LHCN-M2 (cell line): ENCODE results near the gene CDC14A. TPM values are rescaled to one million over a fixed set of nuclear protein-coding genes. Genes with fewer than 3 reads are reported as not detected.
"Not testable (repeated sequence)": the region's sequence is repeated elsewhere in the genome, so short reads cannot be mapped to it uniquely, and the experiment has no call there.

Experiments
- DNase-seq: peaks from one replicate; pipeline ENCODE4 v3.0.0-alpha.2; 2012; ENCODE audit warnings: low read depth
- total RNA-seq: library from RNA; depleted of rRNA; stranded (reverse); fragments of >200 nt; gene quantifications from 2 replicates; pipeline ENCODE4 v1.2.3, GENCODE V29; 2014

Gene CDC14A
- total RNA-seq, 1 experiment from 2014 or later = 6.7 TPM

DNA sequence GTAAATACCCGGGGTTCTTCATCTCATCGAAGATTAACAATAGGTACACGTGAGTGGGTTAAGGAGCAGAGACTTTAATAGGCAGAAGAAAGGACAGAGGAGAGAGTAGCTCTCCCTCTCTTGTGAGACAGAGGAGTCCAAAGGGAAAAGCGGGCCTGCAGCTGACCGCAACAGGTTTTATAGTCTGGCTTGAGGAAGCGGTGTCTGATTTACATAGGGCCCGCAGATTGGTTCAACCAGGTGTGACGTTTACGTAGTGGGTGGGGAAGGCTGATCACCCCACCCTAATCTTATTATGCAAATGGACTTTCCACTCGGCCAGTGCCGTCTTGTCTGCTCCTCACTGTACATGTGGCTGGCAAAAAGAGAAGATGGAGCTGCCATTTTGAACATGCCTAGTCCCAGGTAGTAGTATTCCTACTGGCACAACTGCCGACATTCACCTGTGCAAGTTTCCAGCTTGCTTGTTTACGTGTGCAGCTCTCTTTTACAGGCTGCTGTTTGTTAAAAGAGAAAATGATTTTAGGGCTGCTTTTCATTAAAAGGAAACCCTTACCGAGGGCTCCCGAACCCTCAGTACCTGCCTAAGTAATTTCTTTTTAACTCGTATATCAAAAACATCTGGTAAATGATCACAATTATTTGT lies 10.6 kb downstream of the CDC14A start:
- no peak for DNase-seq

- DNase-seq = no peak
Observed at GRCh38 chr1:100363831-100364230, 11.5 kb downstream of the CDC14A start.

DNA sequence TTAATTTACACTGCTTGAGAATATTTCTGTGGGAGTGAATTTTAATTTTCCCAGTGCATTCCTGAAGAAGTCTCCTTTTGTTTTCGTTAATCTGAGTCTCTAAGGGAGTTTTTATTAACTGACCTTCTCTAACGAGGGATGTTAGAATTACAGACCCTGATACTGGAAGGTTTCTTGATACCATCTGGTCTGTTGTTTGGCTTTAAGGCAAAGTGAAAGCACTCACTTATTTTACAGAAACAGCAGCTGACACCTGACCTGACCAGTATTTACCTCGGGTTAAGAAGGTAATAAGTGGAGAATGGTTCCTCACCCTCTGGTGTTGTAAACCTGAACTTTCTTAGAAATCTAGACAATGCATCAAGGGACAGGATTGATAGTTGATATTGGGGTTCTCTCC lies 12.4 kb downstream of the CDC14A start:
- no peak for DNase-seq

DNA sequence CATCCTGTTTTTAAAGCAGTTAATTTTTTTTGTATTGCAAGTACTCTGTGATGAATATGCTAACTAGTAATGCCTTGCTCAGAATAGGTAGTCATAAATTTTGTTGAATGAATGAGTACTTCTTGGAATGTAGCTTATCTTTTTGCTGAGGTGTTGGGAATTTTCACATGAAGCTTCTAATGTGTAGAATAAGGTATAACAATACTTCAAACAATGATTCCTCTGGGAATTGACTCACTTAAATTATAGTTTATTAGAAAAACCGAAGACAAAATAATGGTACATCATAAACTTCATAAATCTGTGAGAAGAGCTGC lies 13.9 kb downstream of the CDC14A start:
- DNase-seq = no peak

DNA sequence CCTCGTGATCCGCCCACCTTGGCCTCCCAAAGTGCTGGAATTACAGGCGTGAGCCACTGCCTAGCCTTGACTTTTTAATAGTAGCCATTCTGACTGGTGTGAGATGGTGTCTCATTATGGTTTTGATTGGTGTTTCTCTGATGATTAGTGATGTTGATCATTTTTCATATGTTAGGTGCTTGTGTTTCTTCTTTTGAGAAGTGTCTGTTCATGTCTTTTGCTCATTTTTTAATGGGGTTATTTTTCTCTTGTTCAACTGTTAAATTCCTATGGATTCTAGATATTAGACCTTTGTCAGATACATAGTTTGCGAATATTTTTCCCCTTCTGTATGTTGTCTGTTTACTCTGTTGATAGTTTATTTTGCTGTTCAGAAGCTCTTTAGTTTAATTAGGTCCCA lies 17.0 kb downstream of the CDC14A start:
- not testable (repeated sequence) for DNase-seq

- not testable (repeated sequence) for DNase-seq
Observed at GRCh38 chr1:100373953-100374352, 21.6 kb downstream of the CDC14A start.

- DNase-seq = not testable (repeated sequence)
Observed at GRCh38 chr1:100376890-100377289, 24.6 kb downstream of the CDC14A start.

DNA sequence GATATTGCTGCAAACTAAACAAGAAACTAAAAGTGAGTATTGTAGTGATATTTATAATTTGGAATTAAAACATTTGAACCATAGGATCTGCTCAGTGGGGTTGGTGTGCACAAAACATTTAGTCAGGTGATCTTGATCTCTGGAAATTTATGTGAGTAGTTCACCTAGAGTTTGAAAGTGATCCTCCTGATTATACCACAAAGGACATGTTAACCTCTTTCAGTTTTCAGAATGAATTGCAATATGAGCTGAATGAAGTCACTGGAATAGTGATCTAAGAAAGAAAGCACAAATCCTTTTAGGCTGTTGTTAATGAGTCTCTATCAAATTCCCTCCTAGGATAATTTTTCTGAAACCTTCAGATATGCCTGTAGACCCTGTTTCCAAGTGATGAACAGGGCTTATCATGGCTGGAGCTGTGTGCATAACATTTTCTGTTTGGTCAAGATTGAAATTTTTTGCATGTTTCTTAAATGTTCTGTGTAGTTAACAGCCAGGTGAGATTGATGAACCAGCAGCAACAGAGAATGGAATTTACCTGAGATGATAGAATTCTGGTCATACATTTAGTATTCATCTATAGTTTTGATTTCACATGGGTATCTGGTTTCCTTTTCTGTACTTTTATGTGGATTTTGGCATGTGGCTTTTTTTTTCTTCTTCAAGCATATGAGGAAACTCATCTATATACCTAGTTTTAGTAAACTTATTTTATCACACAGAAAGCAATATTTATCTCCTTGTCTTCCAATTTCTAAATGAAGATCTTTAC lies 25.5 kb downstream of the CDC14A start:
- no peak for DNase-seq

DNA sequence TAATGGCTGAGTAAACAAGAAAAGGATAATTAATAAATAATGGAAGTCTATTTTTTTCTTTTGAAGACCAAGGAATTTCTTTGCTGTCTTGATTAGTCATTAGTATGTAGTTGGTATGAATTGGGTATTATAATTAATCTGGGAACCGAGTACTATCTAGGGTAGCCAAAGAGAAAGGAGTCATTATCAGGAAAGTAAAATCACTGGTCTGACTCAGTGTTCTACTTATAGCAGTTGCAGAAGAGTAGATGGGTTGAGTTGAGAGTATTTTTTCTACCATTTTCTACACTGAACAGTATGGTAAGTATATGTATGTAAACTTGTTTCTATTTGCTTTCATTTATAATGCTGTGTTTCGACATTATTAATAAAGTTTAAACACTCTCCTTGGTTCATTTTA lies 26.6 kb downstream of the CDC14A start:
- no peak for DNase-seq

DNA sequence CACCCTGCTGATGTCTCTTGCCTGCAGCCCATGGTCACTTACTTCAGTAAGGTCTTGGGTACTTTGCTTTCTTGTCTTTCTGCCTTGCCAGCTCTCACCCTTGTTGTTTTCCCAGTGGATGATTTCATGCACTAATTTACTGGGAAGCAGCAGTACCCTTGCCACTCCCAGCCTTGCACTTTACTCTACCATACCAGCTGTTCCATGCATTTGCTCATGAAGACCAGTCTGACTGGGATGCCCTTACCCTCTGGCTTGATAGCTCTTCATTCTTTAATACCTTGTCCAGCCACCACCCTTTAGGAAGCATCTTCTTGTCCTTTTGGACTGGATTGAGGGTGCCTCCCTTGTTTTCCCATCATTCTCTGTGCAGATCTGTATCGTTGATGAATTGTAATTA lies 28.3 kb downstream of the CDC14A start:
- no peak for DNase-seq

DNA sequence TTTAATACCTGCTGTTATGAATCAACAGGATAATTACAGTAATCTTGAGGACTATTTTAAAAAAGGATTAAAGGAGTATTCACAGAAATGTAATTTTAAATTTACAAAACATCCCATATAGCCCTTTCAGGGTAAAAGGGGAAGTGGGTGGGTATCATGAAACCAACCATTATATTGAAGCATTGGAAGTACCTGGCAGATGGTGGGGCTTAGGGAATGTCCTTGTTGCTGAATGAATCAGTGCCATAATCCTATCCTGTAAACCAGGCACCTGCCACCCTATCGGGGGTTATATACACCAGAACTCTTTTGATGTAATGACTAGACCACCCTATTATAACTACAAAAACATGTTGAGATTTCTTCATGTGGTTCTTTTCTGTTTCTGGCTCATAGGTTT lies 30.4 kb downstream of the CDC14A start:
- DNase-seq = no peak

DNA sequence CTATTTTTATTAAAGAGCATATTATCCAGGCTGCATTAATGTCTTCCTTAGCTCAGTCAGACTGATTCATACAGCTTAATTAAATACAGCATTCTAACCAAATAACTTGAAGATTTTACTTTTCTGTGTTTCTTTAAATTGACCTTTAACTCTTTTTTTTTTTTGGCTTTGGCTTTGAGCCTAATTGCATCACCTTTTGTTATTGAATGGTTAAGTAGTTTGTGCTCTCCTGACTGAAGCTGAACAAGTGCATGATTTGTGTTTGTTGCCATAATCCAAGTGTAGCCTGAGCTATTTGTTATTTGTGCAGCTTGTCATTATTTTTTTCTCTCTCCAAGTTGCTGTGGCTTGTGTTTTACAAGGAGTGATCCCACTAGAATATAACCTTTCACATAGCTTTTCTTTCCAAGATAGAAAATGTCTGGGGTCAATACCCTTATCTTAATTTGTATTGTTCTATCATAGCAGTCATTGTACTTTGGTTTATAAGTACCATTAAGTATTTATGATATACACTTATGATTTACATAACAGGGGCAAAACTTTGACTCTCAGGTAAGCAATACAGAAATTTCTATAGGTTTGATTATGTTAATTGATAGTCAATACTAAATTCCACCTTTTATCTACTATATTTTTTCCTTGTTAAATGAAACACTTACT lies 31.6 kb downstream of the CDC14A start:
- no peak for DNase-seq

DNA sequence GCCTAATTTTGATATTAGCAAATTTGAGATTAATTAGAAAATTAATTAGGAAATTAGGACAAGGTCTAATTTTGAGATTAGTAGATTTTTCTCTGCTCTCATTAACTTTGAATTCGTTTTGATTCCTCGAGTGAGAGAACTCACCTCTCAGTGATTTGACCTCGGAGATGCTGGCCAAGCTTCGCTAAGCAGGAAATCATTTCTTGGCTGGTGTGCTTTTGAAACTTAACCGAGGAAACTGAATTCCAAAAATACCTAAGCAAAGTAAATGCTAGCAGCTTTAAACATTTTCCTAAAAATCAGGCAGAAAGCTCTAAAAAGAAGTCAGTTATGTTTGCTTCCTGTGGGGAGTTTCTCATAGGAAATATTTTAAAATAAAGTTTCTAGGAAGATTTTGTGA lies 34.9 kb downstream of the CDC14A start:
- DNase-seq = no peak

DNA sequence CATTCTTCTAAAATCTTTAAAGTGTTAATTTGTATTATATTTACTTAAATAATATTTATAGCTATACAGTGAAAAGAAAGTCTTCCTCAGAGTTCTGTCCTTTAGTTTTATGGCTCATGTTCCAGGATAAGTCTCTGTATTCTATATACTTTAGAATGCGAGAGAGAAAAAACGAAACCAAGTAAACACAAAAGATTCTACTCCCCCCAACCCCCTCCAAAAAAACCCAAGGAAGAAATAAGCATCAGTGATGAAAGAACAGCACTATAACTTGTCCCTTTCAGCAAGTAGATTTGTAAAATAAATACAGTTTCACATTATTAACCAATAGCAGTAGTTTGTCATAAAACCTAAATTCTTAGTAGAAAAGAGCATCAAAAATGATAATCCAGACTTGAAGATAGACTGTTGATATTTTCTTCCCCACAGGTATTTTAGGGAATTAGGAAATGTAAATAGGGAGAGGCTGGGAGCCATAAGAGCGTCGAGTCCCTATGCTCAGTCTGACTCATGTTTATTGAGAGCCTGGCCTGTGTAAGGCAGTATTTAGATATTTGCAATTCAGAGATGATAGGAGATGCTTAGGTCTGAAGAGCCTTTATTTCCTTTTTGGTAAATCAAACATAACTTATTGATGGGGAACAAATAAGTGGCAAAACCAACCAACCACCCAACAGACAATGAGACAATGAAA lies 35.5 kb downstream of the CDC14A start:
- no peak for DNase-seq

- no peak for DNase-seq
Observed at GRCh38 chr1:100390531-100390930, 38.2 kb downstream of the CDC14A start.

GRCh38 chr1:100391675-100392074 lies 39.4 kb downstream of the CDC14A start:
- DNase-seq = no peak

GRCh38 chr1:100392756-100393155 lies 40.5 kb downstream of the CDC14A start:
- DNase-seq = no peak

DNA sequence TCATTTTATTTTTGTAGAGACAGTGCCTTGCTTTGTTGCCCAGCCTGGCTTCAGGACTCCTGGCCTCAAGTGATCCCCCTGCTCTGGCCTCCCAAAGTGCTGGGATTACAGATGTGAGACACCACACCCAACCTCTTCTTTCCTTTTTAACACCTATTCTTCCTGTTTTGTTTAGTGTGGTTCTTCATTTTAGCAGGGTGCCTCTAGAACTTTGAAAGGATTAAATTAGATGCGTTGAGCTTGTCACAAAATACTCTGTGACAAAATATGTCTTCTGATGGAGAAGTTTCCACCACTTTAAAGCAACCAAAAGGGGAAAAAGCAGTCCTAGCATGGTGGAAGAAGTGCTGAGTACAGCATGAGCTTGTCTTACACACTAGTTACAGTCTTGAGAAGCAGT lies 42.0 kb downstream of the CDC14A start:
- no peak for DNase-seq

DNA sequence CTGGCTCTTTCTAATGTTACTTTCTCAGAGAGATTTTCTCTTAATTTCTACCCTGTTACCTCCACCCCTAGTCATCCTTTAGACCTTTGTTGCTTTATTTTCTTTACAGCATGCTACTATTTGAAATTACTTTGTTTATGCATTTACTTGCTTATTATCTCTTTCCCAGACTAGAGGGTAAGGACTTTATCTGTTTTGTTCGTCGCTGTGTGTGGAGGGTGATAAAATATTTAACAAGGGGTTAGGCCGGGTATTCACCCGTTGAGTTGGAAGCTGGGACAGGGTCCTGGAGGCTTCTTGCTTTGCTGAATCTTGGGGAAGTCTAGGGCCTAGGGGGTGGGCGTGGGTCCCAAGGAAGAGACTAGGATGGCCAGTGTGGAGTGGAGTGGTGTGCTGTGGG lies 43.6 kb downstream of the CDC14A start:
- DNase-seq = no peak

DNA sequence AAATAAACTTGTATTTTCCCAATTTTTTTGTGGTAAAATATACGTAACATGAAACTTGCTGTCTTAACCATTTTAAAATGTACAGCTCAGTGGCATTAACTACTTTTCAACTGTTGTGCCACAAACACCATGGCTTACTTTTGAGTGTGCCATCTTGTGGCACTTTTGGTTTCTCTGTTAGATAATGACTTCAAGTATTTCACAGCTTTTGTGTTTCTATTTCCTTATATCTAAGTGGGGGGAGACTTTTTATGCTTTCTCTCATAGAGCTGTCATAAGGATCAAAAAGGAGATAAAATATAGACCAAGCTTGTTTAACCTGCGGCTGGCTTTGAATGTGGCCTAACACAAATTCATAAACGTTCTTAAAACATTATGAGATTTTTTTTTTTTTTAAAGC lies 44.3 kb downstream of the CDC14A start:
- DNase-seq = no peak

DNA sequence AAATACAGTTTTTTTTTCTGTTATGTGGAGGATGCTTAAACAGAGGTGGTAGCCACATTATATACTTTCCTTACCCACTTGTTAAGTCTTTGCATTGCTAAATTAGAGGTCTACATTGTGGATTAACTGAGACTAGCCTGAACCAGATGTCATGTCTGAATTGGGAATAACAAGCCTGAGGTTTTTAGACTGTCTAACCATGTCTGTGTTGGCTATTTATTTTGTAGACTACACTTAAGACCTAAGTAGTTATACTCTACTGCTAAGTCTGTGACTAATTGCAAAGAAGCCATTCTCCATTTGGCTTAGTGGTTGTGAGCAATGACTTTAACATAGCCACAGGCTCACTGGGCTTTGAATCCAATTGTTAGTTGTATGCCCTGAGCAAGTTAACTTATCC lies 45.4 kb downstream of the CDC14A start:
- DNase-seq = peak; percentile 5

- no peak for DNase-seq
Observed at GRCh38 chr1:100398648-100399047, 46.3 kb downstream of the CDC14A start.
